HepG2 (cell line): ENCODE results near the gene TRAPPC4.

Experiments
- CTCF ChIP-seq: sonication (generic); formaldehyde crosslinking; IDR thresholded peaks from 2 replicates; pipeline ENCODE4 v1.5.0; 2020; ENCODE audit warnings: mild to moderate bottlenecking, missing genetic modification reagents, moderate library complexity
- HES4 ChIP-seq: sonication (generic); formaldehyde crosslinking; IDR thresholded peaks from 2 replicates; pipeline ENCODE4 v1.9.0; 2021; ENCODE audit warnings: mild to moderate bottlenecking, missing genetic modification reagents, borderline replicate concordance
- IRF2 ChIP-seq: IDR thresholded peaks from 2 replicates; pipeline ENCODE4 v1.6.1; 2018; ENCODE audit warnings: missing genetic modification reagents, missing compliant biosample characterization
- JUN ChIP-seq: sonication (generic); formaldehyde crosslinking; IDR thresholded peaks from 2 replicates; pipeline ENCODE4 v1.4.0; 2020; ENCODE audit warnings: mild to moderate bottlenecking, missing genetic modification reagents
- ONECUT2 ChIP-seq: sonication (generic); formaldehyde crosslinking; IDR thresholded peaks from 2 replicates; pipeline ENCODE4 v1.4.0; 2020; ENCODE audit warnings: missing genetic modification reagents
- POLR2A ChIP-seq, 2 experiments: IDR thresholded peaks; 2 replicates each; pipeline ENCODE4 v1.6.1; 2011; ENCODE audit warnings: low read depth in 2 of 2, low read length in 2 of 2, mild to moderate bottlenecking in 1 of 2, moderate library complexity in 1 of 2; ENCODE audit not compliant: insufficient read depth in 1 of 2
- POLR2AphosphoS5 ChIP-seq: IDR thresholded peaks from 2 replicates; pipeline ENCODE4 v1.6.1; 2012; ENCODE audit warnings: low read depth, low read length
- SKIL ChIP-seq: sonication (generic); formaldehyde crosslinking; IDR thresholded peaks from 2 replicates; pipeline ENCODE4 v1.8.0; 2022; ENCODE audit warnings: missing genetic modification reagents, mild to moderate bottlenecking, moderate library complexity, borderline replicate concordance
- TRAFD1 ChIP-seq: sonication (generic); formaldehyde crosslinking; IDR thresholded peaks from 2 replicates; pipeline ENCODE4 v1.5.1; 2020; ENCODE audit warnings: missing genetic modification reagents, mild to moderate bottlenecking, borderline replicate concordance
- ZNF224 ChIP-seq: sonication (generic); formaldehyde crosslinking; IDR thresholded peaks from 2 replicates; pipeline ENCODE4 v1.5.0; 2020; ENCODE audit warnings: mild to moderate bottlenecking, missing genetic modification reagents
- ZNF407 ChIP-seq: sonication (generic); formaldehyde crosslinking; IDR thresholded peaks from one replicate; pipeline ENCODE4 v1.5.1; 2020; ENCODE audit warnings: mild to moderate bottlenecking, missing genetic modification reagents; ENCODE audit errors: not compliant biosample characterization
- ZNF431 ChIP-seq: sonication (generic); formaldehyde crosslinking; IDR thresholded peaks from 2 replicates; pipeline ENCODE4 v1.9.0; 2022; ENCODE audit warnings: missing genetic modification reagents, low read depth, mild to moderate bottlenecking, borderline replicate concordance

- TF ChIP-seq ZNF431 (CRISPR knock-in tag) (no peak), HES4 (CRISPR knock-in tag) (no peak), TRAFD1 (no peak), CTCF (CRISPR knock-in tag) (no peak), ONECUT2 (no peak), SKIL (CRISPR knock-in tag) (no peak), POLR2AphosphoS5 (no peak), JUN (CRISPR knock-in tag) (no peak), ZNF224 (CRISPR knock-in tag) (no peak), ZNF407 (CRISPR knock-in tag) (no peak), IRF2 (CRISPR knock-in tag) (no peak), POLR2A (IDR thresholded peaks at IDR 0.05; ENCODE audit: insufficient read depth in 1 of 2, low read depth in 2 of 2, low read length in 2 of 2) (no peak)
These were observed 30.1 kb downstream of the TRAPPC4 start for GRCh38 chr11:119048644-119049043.
